GM19099 (cell line): ENCODE measurements around the gene ARSG.

Source experiments
- POLR2A ChIP-seq: IDR thresholded peaks from 3 replicates; pipeline ENCODE4 v1.6.1; 2011; ENCODE audit warnings: low read depth; ENCODE audit not compliant: insufficient read length; ENCODE audit errors: extremely low read depth

The ARSG gene

GRCh38 chr17:68353111-68353521, 61.8 kb downstream of the ARSG start:
- no peak for TF ChIP-seq POLR2A

GRCh38 chr17:68356520-68356919, 65.2 kb downstream of the ARSG start:
- TF ChIP-seq POLR2A: no peak

DNA sequence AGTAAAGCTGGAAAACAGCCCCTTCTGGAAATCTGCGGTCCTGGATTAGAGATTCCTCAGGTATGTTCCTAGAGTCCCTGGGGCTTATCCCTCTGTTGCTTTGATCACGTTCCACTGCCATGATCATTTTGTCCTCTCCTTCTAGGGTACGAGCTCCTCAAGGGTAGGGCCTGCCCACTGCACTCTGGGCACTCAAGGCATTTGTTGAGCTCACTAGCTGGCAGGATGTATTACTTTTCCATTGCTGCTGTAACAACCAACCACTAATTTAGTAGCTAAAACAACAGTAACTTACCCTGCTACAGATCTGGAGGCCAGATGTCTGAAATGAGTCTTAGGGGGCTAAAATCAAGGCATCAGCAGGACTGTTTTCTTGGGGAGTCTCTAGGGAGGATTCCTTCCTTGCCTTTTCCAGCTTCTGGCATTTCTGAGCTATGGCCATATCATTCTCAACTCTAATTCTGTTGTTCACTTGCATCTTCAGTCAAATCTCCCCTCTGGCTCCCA, 65.7 kb downstream of the ARSG start:
- no peak for TF ChIP-seq POLR2A

DNA sequence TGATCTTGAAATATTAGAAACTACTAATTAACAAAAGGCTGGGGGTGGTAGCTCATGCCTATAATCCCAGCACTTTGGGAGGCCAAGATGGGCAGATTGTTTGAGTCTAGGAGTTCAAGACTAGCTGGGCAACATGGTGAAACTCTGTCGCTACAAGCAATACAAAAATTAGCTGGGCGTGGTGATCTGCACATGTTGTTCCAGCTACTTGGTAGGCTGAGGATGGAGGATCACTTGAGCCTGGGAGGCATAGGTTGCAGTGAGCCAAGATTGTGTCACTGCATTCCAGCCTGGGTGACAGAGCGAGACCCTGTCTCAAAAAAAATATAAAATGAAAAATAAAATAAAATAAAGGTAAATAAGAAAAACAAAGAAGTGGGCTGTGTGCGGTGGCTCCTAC, 66.6 kb downstream of the ARSG start:
- no peak for TF ChIP-seq POLR2A

- no peak for TF ChIP-seq POLR2A
Observed at GRCh38 chr17:68359791-68360535, 68.7 kb downstream of the ARSG start.

DNA sequence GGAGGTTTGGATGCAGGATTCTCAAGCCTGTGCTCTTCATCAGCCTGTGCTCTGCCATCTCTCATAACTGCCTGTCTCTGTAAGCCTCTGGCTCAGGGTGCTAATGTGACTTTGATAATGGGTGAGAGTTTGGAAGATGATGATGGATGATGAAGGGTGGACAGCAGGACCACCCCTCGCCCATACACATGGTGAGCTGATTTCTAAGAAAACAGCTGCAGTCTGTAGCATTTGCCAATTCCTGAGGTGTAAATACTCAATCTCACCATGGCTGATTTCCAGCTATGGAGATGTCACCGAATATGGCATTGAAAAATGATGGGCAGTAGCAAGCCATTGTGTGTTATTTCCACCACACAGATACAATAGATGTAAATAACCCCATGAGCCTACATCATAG, 74.2 kb downstream of the ARSG start:
- TF ChIP-seq POLR2A: no peak

DNA sequence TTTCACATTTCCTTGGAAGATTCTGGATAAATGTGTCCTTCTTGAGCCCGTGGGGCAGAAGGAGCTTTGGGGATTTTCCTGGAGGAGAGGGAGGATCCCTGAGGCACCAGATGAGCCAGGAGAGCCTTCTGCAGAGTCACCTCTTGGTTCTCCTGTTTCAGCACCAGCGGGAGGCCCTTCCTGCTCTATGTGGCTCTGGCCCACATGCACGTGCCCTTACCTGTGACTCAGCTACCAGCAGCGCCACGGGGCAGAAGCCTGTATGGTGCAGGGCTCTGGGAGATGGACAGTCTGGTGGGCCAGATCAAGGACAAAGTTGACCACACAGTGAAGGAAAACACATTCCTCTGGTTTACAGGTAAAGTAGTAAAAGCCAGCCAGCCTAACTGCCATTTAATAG, 77.1 kb downstream of the ARSG start:
- no peak for TF ChIP-seq POLR2A

GRCh38 chr17:68375566-68375965, 84.3 kb downstream of the ARSG start:
- no peak for TF ChIP-seq POLR2A

- no peak for TF ChIP-seq POLR2A
Observed at GRCh38 chr17:68377771-68378267, 86.5 kb downstream of the ARSG start.

GRCh38 chr17:68378268-68379176, 87.2 kb downstream of the ARSG start:
- no peak for TF ChIP-seq POLR2A

DNA sequence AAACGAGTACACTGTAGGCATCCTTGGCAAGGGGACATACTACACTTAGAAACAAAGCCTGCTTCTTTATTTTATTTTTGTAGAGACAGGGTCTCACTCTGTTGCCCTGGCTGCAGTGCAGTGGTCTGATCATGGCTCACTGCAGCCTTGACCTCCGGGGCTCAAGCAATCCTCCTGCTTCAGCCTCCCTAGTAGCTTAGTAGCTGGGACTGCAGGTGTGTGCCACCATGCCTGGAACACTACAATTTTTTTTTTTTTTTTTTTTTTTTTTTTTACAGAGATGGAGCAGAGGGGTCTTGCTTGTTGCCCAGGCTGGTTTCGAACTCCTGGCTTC, 87.8 kb downstream of the ARSG start:
- no peak for TF ChIP-seq POLR2A

DNA sequence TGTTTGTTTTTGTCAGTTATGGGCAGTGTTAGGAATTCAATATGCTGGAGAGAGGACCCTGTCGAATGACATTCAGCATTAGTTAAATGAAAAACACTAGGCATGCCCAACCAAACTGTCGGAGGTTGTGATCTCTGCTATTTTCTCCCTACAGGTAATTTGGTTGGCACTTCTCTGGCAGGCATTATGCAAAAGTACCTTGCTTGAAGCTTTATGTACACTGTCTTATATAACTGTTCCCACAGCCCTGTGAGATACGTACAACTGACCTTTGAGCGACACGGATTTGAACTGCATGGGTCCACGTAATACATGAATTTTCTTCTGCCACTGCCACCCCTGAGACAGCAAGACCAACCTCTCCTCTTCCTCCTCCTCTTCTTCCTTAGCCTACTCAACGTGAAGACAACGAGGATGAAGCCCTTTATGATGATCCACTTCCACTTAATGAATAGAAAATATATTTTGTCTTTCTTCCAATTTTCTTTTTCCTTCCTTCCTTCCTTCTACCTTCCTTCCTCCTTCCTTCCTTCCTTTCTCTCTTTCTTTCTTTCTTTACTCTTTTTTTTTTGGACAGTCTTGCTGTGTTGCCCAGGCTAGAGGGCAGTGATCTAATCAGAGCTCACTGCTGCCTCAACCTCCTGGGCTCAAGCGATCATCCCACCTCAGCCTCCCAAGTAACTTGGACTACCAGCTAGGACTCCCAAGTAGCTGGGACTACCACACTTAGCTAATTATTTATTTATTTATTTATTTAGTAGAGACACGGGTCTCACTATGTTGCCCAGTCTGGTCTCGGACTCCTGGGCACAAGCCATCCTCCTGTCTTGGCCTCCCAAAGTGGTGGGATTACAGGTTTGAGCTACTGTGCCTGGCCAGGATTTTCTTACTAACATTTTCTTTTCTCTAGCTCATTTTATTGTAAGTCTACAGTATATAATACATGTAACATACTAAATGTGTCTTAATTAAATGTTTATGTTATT, 88.7 kb downstream of the ARSG start:
- no peak for TF ChIP-seq POLR2A

- no peak for TF ChIP-seq POLR2A
Observed at GRCh38 chr17:68381076-68381900, 90.0 kb downstream of the ARSG start.

DNA sequence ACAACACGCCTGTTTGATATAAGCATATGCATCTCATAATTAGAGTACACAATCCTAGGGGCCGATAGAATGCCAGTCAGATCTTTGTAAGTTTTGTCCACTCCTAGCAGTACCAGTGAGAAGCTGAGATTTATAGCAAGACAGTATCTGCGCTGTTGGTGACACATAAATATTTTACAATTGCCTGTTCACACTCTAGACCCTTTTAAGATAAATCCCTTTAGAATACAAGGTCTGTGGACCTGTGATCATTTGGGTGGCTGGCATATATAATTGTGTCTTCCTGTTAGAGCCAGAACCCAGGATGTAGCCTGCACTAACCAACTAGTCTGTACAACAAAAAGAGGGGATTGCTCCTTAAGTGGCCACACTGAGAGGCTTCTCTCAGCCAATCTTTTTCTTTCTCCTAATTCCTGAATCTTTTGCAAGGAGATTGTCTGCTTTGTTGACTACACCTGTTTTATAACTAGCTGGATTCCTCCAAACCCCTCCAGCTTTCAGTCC, 91.3 kb downstream of the ARSG start:
- no peak for TF ChIP-seq POLR2A

GRCh38 chr17:68383120-68383442, 91.8 kb downstream of the ARSG start:
- TF ChIP-seq POLR2A: no peak
